SK-N-SH (cell line): ENCODE results near the gene GRIK1. TPM values are rescaled to one million over a fixed set of nuclear protein-coding genes. Genes with fewer than 3 reads are reported as not detected.

ENCODE experiments used
- CTCF ChIA-PET: fragments of 300-600, 350-600 bp; formaldehyde crosslinking; extraction: SDS; loops from one replicate; lab custom pipeline; 2021; lab: Yijun Ruan, JAX
- POLR2A ChIA-PET: fragments of 350-600 bp; sonication (Branson Sonifier 250); formaldehyde crosslinking; extraction: SDS; loops from one replicate; lab custom pipeline; 2020; ENCODE audit warnings: antibody characterized with exemption, inconsistent platforms; lab: Yijun Ruan, JAX
- DNase-seq: peaks from one replicate; pipeline ENCODE4 v3.0.0; 2012
- H2AFZ ChIP-seq: fragments of 200-600 bp; sonication (generic); 2 replicates; pipeline ENCODE4 v1.8.1; 2016; ENCODE audit warnings: antibody characterized with exemption, mild to moderate bottlenecking, low read depth
- H3F3A ChIP-seq: fragments of 200-600 bp; sonication (generic); replicated peaks from 2 replicates; pipeline ENCODE3; 2016; ENCODE audit warnings: antibody characterized with exemption, mild to moderate bottlenecking; ENCODE audit not compliant: insufficient read depth
- H3K27ac ChIP-seq, 2 experiments: fragments of 200-500 bp in 1 of 2; fragments of 200-600 bp in 1 of 2; sonication (Bioruptor generic) in 1 of 2; sonication (generic), shearing (Covaris generic) in 1 of 2; 2 replicates each; pipeline versions ENCODE4 v1.5.1 to v1.6.1; 2014 to 2016; ENCODE audit warnings: low read depth in 2 of 2, inconsistent platforms in 1 of 2, low read length in 1 of 2, mild to moderate bottlenecking in 1 of 2, mixed read lengths in 1 of 2
- H3K27me3 ChIP-seq: fragments of 200-600 bp; sonication (generic), shearing (Covaris generic); 2 replicates; pipeline ENCODE4 v1.6.1; 2016; ENCODE audit warnings: mixed run types; ENCODE audit not compliant: insufficient read depth
- H3K36me3 ChIP-seq, 2 experiments: fragments of 200-500 bp in 1 of 2; fragments of 200-600 bp in 1 of 2; sonication (Bioruptor generic) in 1 of 2; sonication (generic) in 1 of 2; replicated peaks in 1 of 2; 2 replicates each; pipeline versions ENCODE3 to v1.5.1; 2014 to 2016; ENCODE audit warnings: low read length in 1 of 2, mild to moderate bottlenecking in 1 of 2; ENCODE audit not compliant: insufficient read depth in 2 of 2, control insufficient read depth in 1 of 2
- H3K4me1 ChIP-seq, 2 experiments: fragments of 200-500 bp in 1 of 2; fragments of 200-600 bp in 1 of 2; sonication (Bioruptor generic) in 1 of 2; sonication (generic), shearing (Covaris generic) in 1 of 2; 2 replicates each; pipeline versions ENCODE4 v1.5.1 to v1.6.1; 2014 to 2016; ENCODE audit warnings: low read depth in 1 of 2, low read length in 1 of 2, mixed run types in 1 of 2; ENCODE audit not compliant: insufficient read depth in 2 of 2, control insufficient read depth in 1 of 2
- H3K4me2 ChIP-seq: fragments of 200-600 bp; sonication (generic), shearing (Covaris generic); 2 replicates; pipeline ENCODE4 v1.6.1; 2017; ENCODE audit warnings: mixed run types
- H3K4me3 ChIP-seq, 2 experiments: fragments of 200-500 bp in 1 of 2; fragments of 200-600 bp in 1 of 2; sonication (Bioruptor generic) in 1 of 2; sonication (generic), shearing (Covaris generic) in 1 of 2; 2 replicates each; pipeline versions ENCODE4 v1.5.1 to v1.8.1; 2014 to 2016; ENCODE audit warnings: low read depth in 2 of 2, inconsistent platforms in 1 of 2, low read length in 1 of 2, mild to moderate bottlenecking in 1 of 2, mixed read lengths in 1 of 2, moderate library complexity in 1 of 2
- H3K79me2 ChIP-seq: fragments of 200-600 bp; sonication (generic); 2 replicates; pipeline ENCODE4 v1.8.1; 2017; ENCODE audit warnings: mild to moderate bottlenecking; ENCODE audit not compliant: insufficient read depth
- H3K9ac ChIP-seq: fragments of 200-600 bp; sonication (generic); 2 replicates; pipeline ENCODE4 v1.6.1; 2017; ENCODE audit warnings: mixed run types
- H3K9me2 ChIP-seq: fragments of 200-600 bp; sonication (generic); 2 replicates; pipeline ENCODE4 v1.6.1; 2017; ENCODE audit warnings: mixed run types
- H3K9me3 ChIP-seq: fragments of 200-600 bp; sonication (generic); 2 replicates; pipeline ENCODE4 v1.6.1; 2017; ENCODE audit warnings: mixed run types, mild to moderate bottlenecking, moderate library complexity
- H4K20me1 ChIP-seq: fragments of 200-600 bp; sonication (generic); 2 replicates; pipeline ENCODE4 v1.6.1; 2017; ENCODE audit warnings: mild to moderate bottlenecking, mixed run types; ENCODE audit not compliant: insufficient read depth
- EZH2phosphoT487 ChIP-seq: fragments of 200-600 bp; sonication (generic); IDR thresholded peaks from 2 replicates; pipeline ENCODE4 v1.6.1; 2017; ENCODE audit warnings: low read depth, mixed run types, mild to moderate bottlenecking, antibody characterized with exemption, moderate library complexity, borderline replicate concordance
- FOXJ3 ChIP-seq: sonication (generic); formaldehyde crosslinking; IDR thresholded peaks from 2 replicates; pipeline ENCODE4 v1.5.1; 2020; ENCODE audit warnings: mild to moderate bottlenecking, missing genetic modification reagents
- GATA2 ChIP-seq: sonication (generic); formaldehyde crosslinking; IDR thresholded peaks from 2 replicates; pipeline ENCODE4 v1.5.0; 2020; ENCODE audit warnings: mild to moderate bottlenecking, missing genetic modification reagents
- RAD21 ChIP-seq: IDR thresholded peaks from 2 replicates; pipeline ENCODE4 v1.6.1; 2012; ENCODE audit warnings: mild to moderate bottlenecking, low read length
- RFX5 ChIP-seq: IDR thresholded peaks from 2 replicates; pipeline ENCODE4 v1.6.1; 2012; ENCODE audit warnings: mild to moderate bottlenecking, improper control_type of control experiment, low read length
- SIN3A ChIP-seq: IDR thresholded peaks from 2 replicates; pipeline ENCODE4 v1.6.1; 2012; ENCODE audit warnings: low read depth, mild to moderate bottlenecking, low read length, moderate library complexity, borderline replicate concordance
- SMC3 ChIP-seq: IDR thresholded peaks from 2 replicates; pipeline ENCODE4 v1.6.1; 2012; ENCODE audit warnings: low read depth, low read length, improper control_type of control experiment
- TAF1 ChIP-seq: IDR thresholded peaks from 2 replicates; pipeline ENCODE4 v1.6.1; 2012; ENCODE audit warnings: low read depth, mild to moderate bottlenecking, low read length, moderate library complexity, borderline replicate concordance
- TCF12 ChIP-seq: IDR thresholded peaks from 2 replicates; pipeline ENCODE4 v1.4.0; 2012
- TEAD4 ChIP-seq: IDR thresholded peaks from 2 replicates; pipeline ENCODE4 v1.4.0; 2012; ENCODE audit warnings: mild to moderate bottlenecking, borderline replicate concordance; ENCODE audit not compliant: insufficient read depth
- WGBS: methylation state at CpG from one replicate; pipeline ENCODE4 v1.1.6; 2017; ENCODE audit warnings: low lambda C conversion rate; 5-methylcytosine and 5-hydroxymethylcytosine counted together
- polyA plus RNA-seq, 3 experiments: library from polyadenylated mRNA; depleted of rRNA; stranded (reverse); fragments of >200 nt; gene quantifications; 2 replicates each; pipeline ENCODE4 v1.2.3, GENCODE V29; 2012
- TF ChIP-seq, protein P1 (sequence below): fragments of 150-350 bp; IDR thresholded peaks from 2 replicates; pipeline ENCODE4 v1.6.1; 2016; ENCODE audit warnings: mild to moderate bottlenecking, low read depth, low read length
- TF ChIP-seq, protein P2 (sequence below): fragments of 200-600 bp; sonication (generic); IDR thresholded peaks from 2 replicates; pipeline ENCODE4 v1.6.1; 2017; ENCODE audit warnings: antibody characterized with exemption, mild to moderate bottlenecking, moderate library complexity
- TF ChIP-seq, protein P3 (sequence below): IDR thresholded peaks from 2 replicates; pipeline ENCODE4 v1.4.0; 2012; ENCODE audit warnings: low read depth

GRIK1 gene
- polyA plus RNA-seq, 1 of the 3 experiments (the other 2 are of a cell fraction) = not detected

DNA sequence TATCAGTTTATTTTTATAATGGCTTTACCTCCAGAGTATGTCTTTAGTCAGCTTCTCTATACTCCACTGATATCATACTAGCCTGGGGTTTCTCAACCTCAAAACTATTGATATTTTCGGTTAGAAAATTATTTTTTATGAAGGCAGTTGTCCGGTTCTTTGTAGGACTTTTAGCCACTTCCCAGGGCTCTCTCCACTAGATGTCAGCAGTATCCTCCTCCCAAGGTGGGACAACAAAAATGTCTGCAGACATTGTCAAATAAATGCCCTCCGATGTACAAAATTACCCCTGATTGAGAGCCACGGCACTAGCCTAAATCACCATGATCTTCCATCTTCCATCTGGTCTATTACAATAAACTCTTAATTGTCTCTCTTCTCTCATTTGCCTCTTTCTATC lies 4.1 kb upstream of the GRIK1 start:
- TF ChIP-seq, protein P1, sequence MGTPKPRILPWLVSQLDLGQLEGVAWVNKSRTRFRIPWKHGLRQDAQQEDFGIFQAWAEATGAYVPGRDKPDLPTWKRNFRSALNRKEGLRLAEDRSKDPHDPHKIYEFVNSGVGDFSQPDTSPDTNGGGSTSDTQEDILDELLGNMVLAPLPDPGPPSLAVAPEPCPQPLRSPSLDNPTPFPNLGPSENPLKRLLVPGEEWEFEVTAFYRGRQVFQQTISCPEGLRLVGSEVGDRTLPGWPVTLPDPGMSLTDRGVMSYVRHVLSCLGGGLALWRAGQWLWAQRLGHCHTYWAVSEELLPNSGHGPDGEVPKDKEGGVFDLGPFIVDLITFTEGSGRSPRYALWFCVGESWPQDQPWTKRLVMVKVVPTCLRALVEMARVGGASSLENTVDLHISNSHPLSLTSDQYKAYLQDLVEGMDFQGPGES = no peak
- TF ChIP-seq, protein P2, sequence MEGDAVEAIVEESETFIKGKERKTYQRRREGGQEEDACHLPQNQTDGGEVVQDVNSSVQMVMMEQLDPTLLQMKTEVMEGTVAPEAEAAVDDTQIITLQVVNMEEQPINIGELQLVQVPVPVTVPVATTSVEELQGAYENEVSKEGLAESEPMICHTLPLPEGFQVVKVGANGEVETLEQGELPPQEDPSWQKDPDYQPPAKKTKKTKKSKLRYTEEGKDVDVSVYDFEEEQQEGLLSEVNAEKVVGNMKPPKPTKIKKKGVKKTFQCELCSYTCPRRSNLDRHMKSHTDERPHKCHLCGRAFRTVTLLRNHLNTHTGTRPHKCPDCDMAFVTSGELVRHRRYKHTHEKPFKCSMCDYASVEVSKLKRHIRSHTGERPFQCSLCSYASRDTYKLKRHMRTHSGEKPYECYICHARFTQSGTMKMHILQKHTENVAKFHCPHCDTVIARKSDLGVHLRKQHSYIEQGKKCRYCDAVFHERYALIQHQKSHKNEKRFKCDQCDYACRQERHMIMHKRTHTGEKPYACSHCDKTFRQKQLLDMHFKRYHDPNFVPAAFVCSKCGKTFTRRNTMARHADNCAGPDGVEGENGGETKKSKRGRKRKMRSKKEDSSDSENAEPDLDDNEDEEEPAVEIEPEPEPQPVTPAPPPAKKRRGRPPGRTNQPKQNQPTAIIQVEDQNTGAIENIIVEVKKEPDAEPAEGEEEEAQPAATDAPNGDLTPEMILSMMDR = peak; percentile 31; the same call in 1 of the 2 replicates
- TF ChIP-seq FOXJ3 (CRISPR knock-in tag) = no peak
- peak; percentile 5; the same call in 1 of the 2 replicates for TF ChIP-seq RAD21
- no peaks in the 10 kb centered on the region for H3F3A ChIP-seq
- H3K4me3 ChIP-seq = no peak overlapping the region
- POLR2A ChIA-PET = no interaction called here
- no peak overlapping the region for H2AFZ ChIP-seq
- H3K27me3 ChIP-seq = peaks cover 16% of the 10 kb centered on the region
- H3K4me2 ChIP-seq = no peak overlapping the region
- peak; percentile 4 for DNase-seq
- H3K9me2 ChIP-seq = no peaks in the 10 kb centered on the region
- no peaks in the 10 kb centered on the region for H3K4me1 ChIP-seq
- no peaks in the 10 kb centered on the region for H3K36me3 ChIP-seq
- no peak overlapping the region for H3K27ac ChIP-seq
- H3K9ac ChIP-seq = no peak overlapping the region
- H4K20me1 ChIP-seq = no peaks in the 10 kb centered on the region
- 9% methylated on average over 4 of the region's 4 CpGs for WGBS
- H3K9me3 ChIP-seq = no peaks in the 10 kb centered on the region
- no peaks in the 10 kb centered on the region for H3K79me2 ChIP-seq
- CTCF ChIA-PET = no interaction called here

DNA sequence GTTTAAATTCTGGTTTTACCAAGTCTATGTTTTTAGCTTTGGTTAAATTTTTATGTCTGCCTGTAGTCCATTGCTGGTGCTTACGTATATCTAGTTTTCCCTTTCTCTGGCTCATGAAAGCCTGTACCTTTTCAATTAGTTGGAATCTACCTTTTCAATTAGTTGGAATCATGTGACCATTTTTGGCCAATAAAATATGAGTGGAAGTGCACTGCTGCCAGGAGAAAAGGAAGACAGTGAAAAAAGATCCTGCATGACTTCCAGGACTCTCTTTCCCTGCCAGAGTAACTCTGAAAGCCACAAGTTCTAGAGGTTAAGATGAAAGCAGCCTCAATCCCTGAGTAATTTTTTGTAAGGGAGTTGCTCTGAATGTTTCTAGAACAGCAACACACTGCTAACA lies 2.2 kb upstream of the GRIK1 start:
- H3K4me3 ChIP-seq = no peak overlapping the region
- H4K20me1 ChIP-seq = no peaks in the 10 kb centered on the region
- H3K79me2 ChIP-seq = no peaks in the 10 kb centered on the region
- WGBS = 4% methylated on average over 1 of the region's 1 CpG
- H3K4me2 ChIP-seq = no peak overlapping the region
- no peaks in the 10 kb centered on the region for H3K9me2 ChIP-seq
- H3F3A ChIP-seq = no peaks in the 10 kb centered on the region
- no peak for DNase-seq
- H3K9me3 ChIP-seq = no peaks in the 10 kb centered on the region
- TF ChIP-seq TEAD4 (no peak), SMC3 (no peak), RFX5 (no peak), SIN3A (no peak), TAF1 (no peak), FOXJ3 (CRISPR knock-in tag) (no peak), TCF12 (no peak), RAD21 (no peak), EZH2phosphoT487 (no peak), GATA2 (CRISPR knock-in tag) (no peak)
- TF ChIP-seq, protein P3, sequence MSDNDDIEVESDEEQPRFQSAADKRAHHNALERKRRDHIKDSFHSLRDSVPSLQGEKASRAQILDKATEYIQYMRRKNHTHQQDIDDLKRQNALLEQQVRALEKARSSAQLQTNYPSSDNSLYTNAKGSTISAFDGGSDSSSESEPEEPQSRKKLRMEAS = no peak
- TF ChIP-seq, all 33 proteins: peak for 0
- H2AFZ ChIP-seq = no peak overlapping the region
- H3K27me3 ChIP-seq = peaks cover 26% of the 10 kb centered on the region
- no peak overlapping the region for H3K9ac ChIP-seq
- H3K27ac ChIP-seq = no peak overlapping the region
- POLR2A ChIA-PET = no interaction called here
- no peaks in the 10 kb centered on the region for H3K4me1 ChIP-seq
- CTCF ChIA-PET = interaction anchor here (1.7 kb wide), 1 partner anchor 9 kb away, joined by 4 read pairs; no protein-coding TSS in a partner anchor
- no peaks in the 10 kb centered on the region for H3K36me3 ChIP-seq
